Prostate gland (tissue), 2 donors: ENCODE data around the gene SPDEF.

Experiments
- POLR2A ChIP-seq: fragments of 450-650 bp; IDR thresholded peaks from one replicate; pipeline ENCODE4 v1.6.1; 2016; ENCODE audit warnings: antibody characterized with exemption, mild to moderate bottlenecking
- POLR2AphosphoS5 ChIP-seq: sonication (generic); formaldehyde crosslinking; IDR thresholded peaks from one replicate; pipeline ENCODE4 v1.6.1; 2017; ENCODE audit warnings: antibody characterized with exemption
- TF ChIP-seq, protein P1 (sequence below), 4 experiments: fragments of 200-600 bp in 2 of 4; fragments of 450-650 bp in 2 of 4; sonication (generic) in 2 of 4; IDR thresholded peaks; 1 replicate in 3 of 4; 2 replicates in 1 of 4; pipeline ENCODE4 v1.5.1; 2016 to 2019; ENCODE audit warnings: antibody characterized with exemption in 4 of 4, mild to moderate bottlenecking in 2 of 4, moderate library complexity in 2 of 4

DNA sequence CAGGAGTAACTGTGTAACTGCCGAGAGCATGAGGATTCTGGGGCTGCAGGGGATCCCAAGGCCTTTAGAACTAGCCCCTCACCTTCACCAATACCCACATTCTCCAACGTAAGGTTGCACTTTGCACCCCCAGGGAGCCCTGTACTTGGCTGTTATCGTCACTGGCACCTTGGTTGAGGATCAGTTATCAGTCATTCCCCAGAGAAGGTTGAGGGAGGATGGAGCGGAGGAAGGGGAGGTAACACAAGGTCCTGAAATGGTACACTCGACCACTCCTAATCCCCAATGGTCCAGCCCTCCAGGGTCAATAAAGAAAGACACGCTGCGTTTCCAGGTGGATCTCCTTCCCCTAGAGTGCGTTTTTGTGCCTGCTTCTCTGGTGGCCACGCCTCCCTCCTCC, 1.1 kb upstream of the SPDEF start:
- no peak for TF ChIP-seq POLR2A
- TF ChIP-seq, protein P1, sequence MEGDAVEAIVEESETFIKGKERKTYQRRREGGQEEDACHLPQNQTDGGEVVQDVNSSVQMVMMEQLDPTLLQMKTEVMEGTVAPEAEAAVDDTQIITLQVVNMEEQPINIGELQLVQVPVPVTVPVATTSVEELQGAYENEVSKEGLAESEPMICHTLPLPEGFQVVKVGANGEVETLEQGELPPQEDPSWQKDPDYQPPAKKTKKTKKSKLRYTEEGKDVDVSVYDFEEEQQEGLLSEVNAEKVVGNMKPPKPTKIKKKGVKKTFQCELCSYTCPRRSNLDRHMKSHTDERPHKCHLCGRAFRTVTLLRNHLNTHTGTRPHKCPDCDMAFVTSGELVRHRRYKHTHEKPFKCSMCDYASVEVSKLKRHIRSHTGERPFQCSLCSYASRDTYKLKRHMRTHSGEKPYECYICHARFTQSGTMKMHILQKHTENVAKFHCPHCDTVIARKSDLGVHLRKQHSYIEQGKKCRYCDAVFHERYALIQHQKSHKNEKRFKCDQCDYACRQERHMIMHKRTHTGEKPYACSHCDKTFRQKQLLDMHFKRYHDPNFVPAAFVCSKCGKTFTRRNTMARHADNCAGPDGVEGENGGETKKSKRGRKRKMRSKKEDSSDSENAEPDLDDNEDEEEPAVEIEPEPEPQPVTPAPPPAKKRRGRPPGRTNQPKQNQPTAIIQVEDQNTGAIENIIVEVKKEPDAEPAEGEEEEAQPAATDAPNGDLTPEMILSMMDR (IDR thresholded peaks at IDR 0.05): no peak
- peak; percentile 8 for TF ChIP-seq POLR2AphosphoS5
